Measurements from ENCODE around the gene TMEM14B.
"Not testable (repeated sequence)": the region's sequence is repeated elsewhere in the genome, so short reads cannot be mapped to it uniquely, and the experiment has no call there.

TMEM14B gene

GRCh38 chr6:10733863-10734262 lies 13.7 kb upstream of the TMEM14B start:
- Mint-ChIP-seq H3K4me3 (no peak overlapping the region), H3K9me3 (no peaks in the 10 kb centered on the region), H3K4me1 (no peaks in the 10 kb centered on the region)

GRCh38 chr6:10736731-10737130 lies 10.9 kb upstream of the TMEM14B start:
- H3K27ac Mint-ChIP-seq, result no peak overlapping the region
- no peaks in the 10 kb centered on the region for H3K9me3 Mint-ChIP-seq
- no peaks in the 10 kb centered on the region for H3K36me3 Mint-ChIP-seq
- H3K4me3 Mint-ChIP-seq, result no peak overlapping the region
- no peaks in the 10 kb centered on the region for H3K4me1 Mint-ChIP-seq
- no peaks in the 10 kb centered on the region for H3K27me3 Mint-ChIP-seq

More at GRCh38 chr6:10733863-10734262, 13.7 kb upstream of the TMEM14B start:
- peaks cover 2% of the 10 kb centered on the region for H3K36me3 Mint-ChIP-seq
- no peaks in the 10 kb centered on the region for H3K27me3 Mint-ChIP-seq
- peak overlapping the region; percentile 53 for H3K27ac Mint-ChIP-seq

GRCh38 chr6:10740061-10740460 lies 7.5 kb upstream of the TMEM14B start:
- Mint-ChIP-seq H3K36me3 (no peaks in the 10 kb centered on the region), H3K27ac (no peak overlapping the region)

GRCh38 chr6:10741643-10742042 lies 6.0 kb upstream of the TMEM14B start:
- not testable (repeated sequence) for H3K4me3 Mint-ChIP-seq, H3K4me1 Mint-ChIP-seq, H3K9me3 Mint-ChIP-seq, H3K27me3 Mint-ChIP-seq, H3K27ac Mint-ChIP-seq, H3K36me3 Mint-ChIP-seq

More at GRCh38 chr6:10740061-10740460, 7.5 kb upstream of the TMEM14B start:
- H3K4me1 Mint-ChIP-seq, result no peaks in the 10 kb centered on the region
- no peaks in the 10 kb centered on the region for H3K27me3 Mint-ChIP-seq
- no peak overlapping the region for H3K4me3 Mint-ChIP-seq
- H3K9me3 Mint-ChIP-seq, result no peaks in the 10 kb centered on the region

GRCh38 chr6:10742251-10742650 lies 5.4 kb upstream of the TMEM14B start:
- H3K4me3 Mint-ChIP-seq, result no peak overlapping the region
- peaks cover 11% of the 10 kb centered on the region for H3K4me1 Mint-ChIP-seq
- no peaks in the 10 kb centered on the region for H3K9me3 Mint-ChIP-seq
- H3K27me3 Mint-ChIP-seq, result no peaks in the 10 kb centered on the region
- no peaks in the 10 kb centered on the region for H3K36me3 Mint-ChIP-seq
- no peak overlapping the region for H3K27ac Mint-ChIP-seq

- Mint-ChIP-seq H3K4me1 (peaks cover 12% of the 10 kb centered on the region), H3K27ac (no peak overlapping the region), H3K9me3 (no peaks in the 10 kb centered on the region), H3K36me3 (no peaks in the 10 kb centered on the region), H3K27me3 (no peaks in the 10 kb centered on the region), H3K4me3 (no peak overlapping the region)
These were observed 4.1 kb upstream of the TMEM14B start for GRCh38 chr6:10743515-10743914.

GRCh38 chr6:10745116-10745515 lies 2.5 kb upstream of the TMEM14B start:
- H3K4me3 Mint-ChIP-seq, result no peak overlapping the region
- no peaks in the 10 kb centered on the region for H3K27me3 Mint-ChIP-seq
- H3K36me3 Mint-ChIP-seq, result no peaks in the 10 kb centered on the region
- H3K27ac Mint-ChIP-seq, result no peak overlapping the region
- H3K9me3 Mint-ChIP-seq, result no peaks in the 10 kb centered on the region
- H3K4me1 Mint-ChIP-seq, result peaks cover 28% of the 10 kb centered on the region

- Mint-ChIP-seq H3K27ac (peak overlapping the region; percentile 84), H3K4me1 (peaks cover 44% of the 10 kb centered on the region), H3K9me3 (no peaks in the 10 kb centered on the region), H3K36me3 (no peaks in the 10 kb centered on the region), H3K27me3 (no peaks in the 10 kb centered on the region), H3K4me3 (peak overlapping the region; percentile 91)
These were observed 722 bp upstream of the TMEM14B start for GRCh38 chr6:10746915-10747250.

- Mint-ChIP-seq H3K36me3 (peaks cover 10% of the 10 kb centered on the region), H3K27ac (no peak overlapping the region)
These were observed 2.1 kb downstream of the TMEM14B start for GRCh38 chr6:10749734-10750133.

GRCh38 chr6:10750568-10750967 lies 3.0 kb downstream of the TMEM14B start:
- Mint-ChIP-seq H3K4me1 (peaks cover 69% of the 10 kb centered on the region), H3K27ac (peak overlapping the region; percentile 19), H3K36me3 (peaks cover 16% of the 10 kb centered on the region), H3K4me3 (peak overlapping the region; percentile 6)
- H3K9me3 Mint-ChIP-seq, H3K27me3 Mint-ChIP-seq: not testable (repeated sequence)

More at GRCh38 chr6:10749734-10750133, 2.1 kb downstream of the TMEM14B start:
- Mint-ChIP-seq H3K9me3 (no peaks in the 10 kb centered on the region), H3K4me1 (peaks cover 64% of the 10 kb centered on the region), H3K27me3 (no peaks in the 10 kb centered on the region), H3K4me3 (peak overlapping the region; percentile 91)

GRCh38 chr6:10751757-10752156 lies 4.2 kb downstream of the TMEM14B start:
- Mint-ChIP-seq H3K4me1 (peaks cover 65% of the 10 kb centered on the region), H3K36me3 (peaks cover 16% of the 10 kb centered on the region), H3K27ac (peak overlapping the region; percentile 55)
- not testable (repeated sequence) for H3K27me3 Mint-ChIP-seq, H3K9me3 Mint-ChIP-seq, H3K4me3 Mint-ChIP-seq

- peak overlapping the region; percentile 27 for H3K27ac Mint-ChIP-seq
- H3K9me3 Mint-ChIP-seq, result no peaks in the 10 kb centered on the region
- peaks cover 55% of the 10 kb centered on the region for H3K4me1 Mint-ChIP-seq
- H3K27me3 Mint-ChIP-seq, result no peaks in the 10 kb centered on the region
- H3K4me3 Mint-ChIP-seq, result no peak overlapping the region
- peaks cover 22% of the 10 kb centered on the region for H3K36me3 Mint-ChIP-seq
These were observed 8.5 kb downstream of the TMEM14B start for GRCh38 chr6:10756085-10756484.

- Mint-ChIP-seq H3K9me3 (no peaks in the 10 kb centered on the region), H3K4me3 (no peak overlapping the region), H3K27ac (no peak overlapping the region), H3K4me1 (peaks cover 31% of the 10 kb centered on the region), H3K36me3 (peaks cover 16% of the 10 kb centered on the region), H3K27me3 (no peaks in the 10 kb centered on the region)
These were observed 11.8 kb downstream of the TMEM14B start for GRCh38 chr6:10759312-10759839.

- Mint-ChIP-seq H3K4me1 (peaks cover 27% of the 10 kb centered on the region), H3K9me3 (no peaks in the 10 kb centered on the region), H3K27ac (no peak overlapping the region), H3K27me3 (no peaks in the 10 kb centered on the region), H3K36me3 (peaks cover 12% of the 10 kb centered on the region), H3K4me3 (no peak overlapping the region)
These were observed 12.3 kb downstream of the TMEM14B start for GRCh38 chr6:10759884-10760329.

GRCh38 chr6:10763006-10763405 lies 15.4 kb downstream of the TMEM14B start:
- Mint-ChIP-seq H3K27me3 (no peaks in the 10 kb centered on the region), H3K4me3 (no peak overlapping the region), H3K36me3 (peaks cover 8% of the 10 kb centered on the region), H3K27ac (no peak overlapping the region), H3K4me1 (peaks cover 19% of the 10 kb centered on the region), H3K9me3 (no peaks in the 10 kb centered on the region)

GRCh38 chr6:10769419-10769818 lies 21.8 kb downstream of the TMEM14B start:
- peaks cover 12% of the 10 kb centered on the region for H3K36me3 Mint-ChIP-seq
- no peaks in the 10 kb centered on the region for H3K27me3 Mint-ChIP-seq
- no peaks in the 10 kb centered on the region for H3K9me3 Mint-ChIP-seq
- no peak overlapping the region for H3K4me3 Mint-ChIP-seq
- H3K4me1 Mint-ChIP-seq, result no peaks in the 10 kb centered on the region
- H3K27ac Mint-ChIP-seq, result no peak overlapping the region

GRCh38 chr6:10771371-10771894 lies 23.8 kb downstream of the TMEM14B start:
- H3K36me3 Mint-ChIP-seq, result peaks cover 14% of the 10 kb centered on the region
- H3K27ac Mint-ChIP-seq, result no peak overlapping the region
- no peaks in the 10 kb centered on the region for H3K9me3 Mint-ChIP-seq
- H3K27me3 Mint-ChIP-seq, result no peaks in the 10 kb centered on the region
- no peaks in the 10 kb centered on the region for H3K4me1 Mint-ChIP-seq
- no peak overlapping the region for H3K4me3 Mint-ChIP-seq

Measured in activated naive CD4-positive, alpha-beta T cell treated with anti-CD3 and anti-CD28 coated beads, Interleukin-2, amount 50 U/mL, for 24 hours (primary cell).